Occipital lobe (tissue), 2 donors: Measurements from ENCODE around the gene GRK1. TPM values are rescaled to one million over a fixed set of nuclear protein-coding genes. Genes with fewer than 3 reads are reported as not detected.

Source experiments
- DNase-seq: peaks from one replicate; lab custom pipeline; 2025; lab: John Stamatoyannopoulos, UW
- total RNA-seq: library from RNA; depleted of rRNA; stranded (reverse); fragments of >200 nt; gene quantifications from one replicate; pipeline ENCODE4 v1.2.3, GENCODE V29; 2014

The GRK1 gene
- total RNA-seq, 1 donor from 2014 or later = not detected

DNA sequence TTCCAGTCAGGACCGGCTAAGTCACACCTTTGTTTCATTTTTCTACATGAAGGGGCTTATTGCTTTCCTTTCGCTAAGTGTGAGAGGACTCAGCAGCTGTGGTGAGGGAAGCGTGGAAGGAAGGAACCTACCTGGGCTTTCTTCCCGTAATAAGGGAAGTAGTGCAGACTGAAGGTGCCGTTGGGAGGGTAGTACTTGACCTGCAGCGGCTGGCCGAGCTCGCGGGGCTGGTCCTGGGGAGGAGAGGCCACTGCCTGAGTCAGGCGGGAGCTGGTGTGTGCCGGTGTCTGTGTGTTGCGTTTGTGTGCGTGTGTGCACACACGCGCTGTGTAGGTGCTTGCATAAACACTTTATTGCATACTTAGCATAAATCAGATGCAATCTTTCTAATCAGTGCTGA, 16.7 kb upstream of the GRK1 start:
- DNase-seq = no peak

DNA sequence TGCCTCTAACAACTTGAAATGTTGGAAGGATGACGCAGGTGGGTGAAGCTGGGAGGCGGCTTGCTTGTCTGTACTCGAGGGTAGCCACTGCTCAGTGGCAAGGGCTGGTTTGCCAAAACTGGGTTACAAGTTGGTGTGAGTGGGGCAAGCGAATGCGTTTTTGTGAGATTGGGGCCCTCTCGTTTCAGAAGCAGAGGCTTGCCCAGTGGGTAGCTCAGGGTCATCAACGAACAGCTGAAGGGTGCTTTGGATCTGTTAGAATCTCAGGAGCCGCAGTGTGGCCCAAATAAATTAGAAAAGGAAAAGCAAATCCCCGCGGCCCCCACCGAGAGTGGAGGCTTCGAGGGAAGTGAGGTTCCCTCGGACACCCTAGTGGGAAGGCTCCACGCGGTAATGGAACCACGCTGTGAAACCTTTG, 16.3 kb upstream of the GRK1 start:
- no peak for DNase-seq

DNA sequence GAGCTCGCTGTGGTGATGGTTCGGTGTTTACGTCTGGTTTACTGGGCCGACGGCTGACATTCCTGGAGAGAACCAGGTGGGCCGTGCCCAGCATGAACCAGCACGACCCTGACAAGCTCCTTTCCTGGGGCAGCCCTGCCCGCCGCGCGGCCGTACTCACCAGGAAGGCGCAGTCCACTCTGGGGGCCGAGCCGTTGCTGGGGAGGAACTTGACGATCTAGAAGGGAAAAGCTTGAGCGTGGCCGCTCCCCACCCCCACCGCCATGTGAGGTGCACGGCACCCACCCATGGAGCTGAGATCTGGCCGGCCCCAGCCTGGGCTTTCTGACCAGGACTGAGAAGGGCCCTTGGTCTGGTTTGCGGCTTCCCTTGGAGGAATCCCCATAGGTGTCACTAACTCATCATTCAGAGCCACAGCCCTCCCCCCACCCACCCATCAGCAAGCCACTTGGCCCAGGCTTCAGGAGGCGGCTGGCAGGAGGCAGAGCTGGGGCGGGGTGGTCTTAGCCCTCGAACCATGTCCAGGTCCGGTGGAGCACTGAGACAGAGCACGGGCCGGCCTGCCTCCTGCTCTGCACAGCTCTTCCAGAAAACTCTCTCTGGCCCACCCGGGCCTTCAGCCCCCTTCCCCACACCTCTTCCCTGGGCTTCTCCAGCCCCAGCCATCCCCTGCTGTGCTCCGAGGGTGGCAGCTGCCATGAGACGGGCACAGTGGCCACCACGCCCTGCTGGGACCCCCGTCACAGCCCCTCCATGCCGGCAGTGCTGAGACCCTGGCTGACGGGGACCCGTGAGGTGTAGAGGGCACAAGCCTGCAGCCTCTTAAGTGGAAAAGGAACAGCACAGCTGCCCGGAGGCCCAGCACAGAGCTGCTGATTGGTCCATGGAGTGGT, 15.3 kb upstream of the GRK1 start:
- DNase-seq = no peak

DNA sequence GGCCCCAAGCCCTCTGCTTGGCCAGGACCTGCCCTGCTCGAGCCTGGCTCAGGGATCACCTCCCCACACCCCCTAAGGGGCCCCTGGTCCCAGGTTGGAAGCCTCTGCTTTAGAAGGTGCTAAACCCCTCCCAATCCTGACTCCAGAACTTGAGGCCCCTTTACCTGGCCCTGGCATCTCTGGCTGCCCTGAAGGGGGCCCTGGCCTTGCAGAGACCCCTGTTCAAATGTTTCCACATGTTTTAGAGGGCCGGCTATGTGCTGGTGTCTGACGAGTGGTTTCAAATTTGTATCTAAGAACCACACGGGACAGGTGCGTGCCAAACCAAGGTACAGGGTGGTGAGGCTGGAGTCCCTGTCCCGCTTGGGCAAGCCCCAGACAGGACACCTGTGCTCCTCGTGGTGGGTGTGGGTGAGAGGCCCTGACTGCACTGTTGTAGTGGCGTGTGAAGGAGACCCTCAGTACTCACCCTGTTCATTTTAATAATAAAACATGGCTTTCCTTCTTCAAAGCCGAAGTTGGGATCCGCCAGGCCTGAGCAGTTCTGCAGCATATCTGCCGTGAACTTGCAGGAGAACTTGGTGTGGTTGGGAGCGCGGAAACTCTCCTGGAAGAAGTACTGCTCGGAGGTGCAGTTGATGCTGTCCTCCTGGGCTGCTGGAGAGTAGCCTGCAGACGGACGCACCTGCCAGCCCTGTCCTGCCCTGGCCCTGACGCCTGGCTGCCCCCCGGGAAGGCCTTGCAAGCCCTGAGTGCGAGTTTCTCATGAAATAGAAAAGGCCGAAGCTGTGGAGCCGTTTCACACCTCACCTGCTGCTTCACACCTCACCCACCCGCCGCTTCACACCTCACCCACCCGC, 14.4 kb upstream of the GRK1 start:
- no peak for DNase-seq

DNA sequence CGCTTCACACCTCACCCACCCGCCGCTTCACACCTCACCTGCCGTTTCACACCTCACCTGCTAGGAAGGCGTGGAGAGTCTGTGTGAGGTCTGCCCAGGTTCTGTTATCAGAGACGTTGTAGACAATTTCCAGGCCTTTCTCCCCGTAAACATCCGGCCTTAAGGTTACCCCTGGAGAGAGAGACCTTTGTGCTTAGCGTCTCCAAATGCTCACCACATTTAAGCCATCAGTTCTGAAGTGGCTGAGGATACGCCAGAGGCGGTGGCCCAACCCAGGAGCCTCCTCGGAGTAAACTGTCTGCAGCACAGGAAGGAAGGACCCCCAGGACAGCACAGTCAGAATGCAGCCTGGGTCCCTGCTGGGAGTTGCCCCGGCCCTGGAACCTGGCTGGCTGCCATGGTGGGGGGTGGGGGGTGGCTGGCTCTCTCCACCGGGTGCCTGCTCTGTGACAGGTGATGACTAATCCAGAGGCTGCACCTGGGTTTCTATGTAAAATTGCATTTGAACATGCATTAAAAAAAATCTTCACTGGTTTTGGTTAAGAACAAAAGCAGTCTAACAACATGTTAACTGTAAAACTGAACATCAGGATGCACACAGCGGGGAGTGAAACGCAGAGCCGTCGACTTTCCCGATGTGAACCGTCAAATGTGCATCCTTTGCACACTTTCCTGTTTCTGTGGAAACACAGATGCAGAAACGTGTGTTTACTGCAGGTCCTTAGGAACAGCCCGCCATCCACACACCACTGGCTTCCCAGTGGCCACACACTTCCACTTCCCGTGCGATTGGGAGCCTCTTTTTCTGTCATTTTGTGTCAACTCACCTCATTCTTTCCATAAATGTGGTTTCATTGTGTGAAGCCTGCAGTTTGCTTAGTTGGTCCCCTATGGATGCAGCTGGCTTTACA, 13.5 kb upstream of the GRK1 start:
- no peak for DNase-seq

DNA sequence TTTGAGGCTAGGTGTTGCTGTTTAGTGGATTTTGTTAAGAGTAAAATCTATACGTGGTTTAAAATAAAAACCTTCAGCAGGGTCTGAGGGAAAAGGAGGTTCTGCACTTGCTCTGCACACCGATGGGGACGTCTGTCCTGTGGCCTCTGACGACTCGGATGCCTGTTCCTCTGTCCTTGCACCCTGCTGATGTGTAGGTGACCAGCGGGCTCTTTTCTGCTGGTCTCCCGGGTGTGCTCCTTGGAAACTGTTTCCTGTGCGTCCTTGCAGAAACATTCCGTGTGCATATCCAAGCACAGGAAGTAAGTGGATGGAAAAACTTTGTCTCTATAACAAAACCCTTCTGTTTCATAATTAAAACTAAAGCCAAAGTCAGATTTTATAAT, 12.9 kb upstream of the GRK1 start:
- DNase-seq = no peak

DNA sequence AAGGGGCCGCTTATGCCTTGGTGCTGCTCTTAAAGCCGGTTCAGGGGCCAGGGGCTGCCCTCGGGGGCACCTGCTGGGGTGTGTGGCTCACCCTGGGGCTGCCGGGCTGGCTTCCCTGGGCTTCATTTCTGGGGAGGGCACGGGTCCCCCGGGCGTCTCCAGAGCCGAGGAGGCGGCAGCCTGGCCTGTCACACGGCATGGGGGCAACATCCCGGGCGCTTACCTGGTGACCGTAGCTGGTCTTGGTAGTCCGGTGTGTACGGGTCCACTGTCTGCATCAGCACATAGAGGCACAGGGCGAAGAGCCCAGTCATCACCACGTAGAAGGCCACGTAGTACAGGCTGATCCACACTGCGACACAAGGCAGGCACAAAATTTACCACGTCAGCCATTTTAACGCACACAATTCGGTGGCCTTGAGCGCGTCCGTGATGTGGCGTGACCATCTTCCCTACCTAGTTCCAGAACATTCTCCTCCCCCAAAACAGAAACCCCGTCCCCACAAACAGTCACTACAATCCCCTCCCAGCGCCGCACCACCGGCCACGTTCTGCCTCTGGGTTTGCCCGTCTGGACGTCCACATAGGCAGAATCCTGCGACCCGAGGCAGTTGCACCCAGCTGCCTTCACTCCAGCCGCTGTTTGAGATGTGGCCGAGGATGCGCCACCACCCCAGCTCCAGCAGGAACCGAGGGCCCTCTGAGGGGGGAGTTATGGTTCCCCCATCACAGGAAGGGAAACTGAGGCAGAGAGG, 12.3 kb upstream of the GRK1 start:
- DNase-seq = no peak

DNA sequence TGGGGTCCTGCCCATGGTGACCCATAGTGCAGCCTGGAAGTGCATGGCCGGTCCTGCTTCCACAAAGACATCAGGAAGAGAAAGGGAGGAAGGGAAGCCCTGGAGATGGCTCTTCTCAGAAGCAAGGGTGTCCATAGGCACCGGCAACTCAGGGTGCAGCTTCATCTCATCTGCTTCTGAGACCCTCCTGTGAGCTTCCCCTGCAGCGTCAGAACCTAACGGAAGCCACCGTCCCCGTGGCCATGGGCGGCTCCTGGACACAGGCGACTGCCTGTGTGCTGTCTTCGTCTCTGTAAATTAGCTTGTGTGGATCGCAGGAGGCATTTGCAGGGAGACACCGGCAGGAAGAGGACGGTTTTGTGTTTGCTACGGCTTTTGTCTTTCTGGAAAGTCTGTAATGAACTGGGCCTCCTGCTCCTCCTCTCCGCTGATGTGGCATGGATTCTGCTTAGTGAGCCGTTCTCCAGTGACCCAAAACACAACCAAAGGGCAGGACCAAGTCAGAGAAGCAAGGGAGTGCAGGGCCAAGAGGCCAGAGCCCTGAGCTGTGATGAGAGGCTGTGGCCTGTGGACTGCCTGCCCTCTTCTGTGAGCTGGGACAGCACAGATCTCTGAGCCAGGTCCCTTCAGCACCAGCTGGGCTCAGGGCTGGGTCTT, 11.5 kb upstream of the GRK1 start:
- no peak for DNase-seq

DNA sequence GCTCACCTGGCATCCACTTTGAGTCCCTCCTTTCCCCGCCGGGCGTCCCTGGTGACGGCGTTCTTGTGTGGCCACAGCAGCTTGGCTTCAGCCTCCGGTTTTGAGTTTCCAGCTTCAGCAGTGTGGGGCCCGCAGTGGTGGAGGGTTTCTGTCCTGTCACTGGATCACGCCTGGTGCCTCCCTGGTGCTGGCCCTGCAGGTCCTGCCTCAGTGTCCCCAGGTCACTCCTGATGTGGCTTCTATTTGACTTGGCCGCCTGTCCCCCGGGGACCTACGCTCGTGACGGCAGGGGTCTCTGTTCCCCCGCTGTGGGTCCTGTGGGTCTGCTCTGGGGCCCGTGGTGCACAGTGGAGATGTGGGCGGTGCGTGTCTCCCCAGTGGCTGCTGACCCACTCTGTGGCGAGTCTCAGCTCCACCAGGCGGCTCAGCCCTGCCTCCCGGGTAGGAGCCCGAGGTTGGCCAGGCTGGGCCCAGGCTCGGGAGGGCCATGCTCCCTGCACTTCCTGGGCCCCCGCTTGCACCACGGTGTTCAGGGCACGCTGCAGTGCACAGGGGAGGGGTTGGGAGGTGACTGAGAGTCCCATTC, 10.9 kb upstream of the GRK1 start:
- no peak for DNase-seq

DNA sequence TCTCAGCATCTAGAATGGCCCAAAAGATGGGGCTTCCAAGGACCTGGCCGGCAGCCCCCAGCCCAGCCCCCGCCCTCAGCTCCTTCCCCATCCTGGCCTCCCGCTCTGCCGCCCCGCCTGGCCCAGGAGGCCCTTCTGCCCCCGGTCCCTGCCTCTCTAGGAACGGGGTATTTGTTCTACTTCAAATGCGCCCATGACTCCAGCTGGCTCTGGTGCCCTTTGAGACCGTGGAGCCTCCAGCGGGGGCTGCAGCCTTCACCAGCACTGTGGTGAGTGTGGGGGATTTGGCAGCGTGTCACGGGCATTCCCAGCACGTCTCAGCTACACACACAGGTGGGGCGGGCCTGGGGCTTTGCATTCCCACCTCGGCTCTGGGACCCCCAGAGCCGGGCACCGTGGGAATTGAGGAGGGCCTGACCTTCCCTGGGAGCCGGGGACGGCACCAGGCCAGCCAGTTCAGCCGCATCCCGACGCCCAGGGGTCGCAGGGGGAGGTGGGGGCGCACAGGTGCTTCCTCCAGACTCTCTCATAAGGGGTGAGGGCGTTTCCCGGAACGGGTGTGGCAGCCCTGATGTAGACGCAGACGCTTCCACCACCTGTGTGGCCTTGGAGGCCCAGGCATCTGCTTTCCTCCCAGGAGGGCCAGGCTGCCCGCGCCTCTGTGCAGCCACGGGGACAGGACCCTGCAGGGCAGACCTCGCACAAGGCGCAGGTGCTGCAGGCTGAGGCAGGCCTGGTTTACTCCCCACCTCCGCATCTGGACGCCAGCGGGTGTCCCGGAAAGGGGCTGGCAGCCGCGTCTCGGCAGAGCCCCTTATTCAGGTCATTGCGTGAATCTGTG, 10.0 kb upstream of the GRK1 start:
- no peak for DNase-seq

DNA sequence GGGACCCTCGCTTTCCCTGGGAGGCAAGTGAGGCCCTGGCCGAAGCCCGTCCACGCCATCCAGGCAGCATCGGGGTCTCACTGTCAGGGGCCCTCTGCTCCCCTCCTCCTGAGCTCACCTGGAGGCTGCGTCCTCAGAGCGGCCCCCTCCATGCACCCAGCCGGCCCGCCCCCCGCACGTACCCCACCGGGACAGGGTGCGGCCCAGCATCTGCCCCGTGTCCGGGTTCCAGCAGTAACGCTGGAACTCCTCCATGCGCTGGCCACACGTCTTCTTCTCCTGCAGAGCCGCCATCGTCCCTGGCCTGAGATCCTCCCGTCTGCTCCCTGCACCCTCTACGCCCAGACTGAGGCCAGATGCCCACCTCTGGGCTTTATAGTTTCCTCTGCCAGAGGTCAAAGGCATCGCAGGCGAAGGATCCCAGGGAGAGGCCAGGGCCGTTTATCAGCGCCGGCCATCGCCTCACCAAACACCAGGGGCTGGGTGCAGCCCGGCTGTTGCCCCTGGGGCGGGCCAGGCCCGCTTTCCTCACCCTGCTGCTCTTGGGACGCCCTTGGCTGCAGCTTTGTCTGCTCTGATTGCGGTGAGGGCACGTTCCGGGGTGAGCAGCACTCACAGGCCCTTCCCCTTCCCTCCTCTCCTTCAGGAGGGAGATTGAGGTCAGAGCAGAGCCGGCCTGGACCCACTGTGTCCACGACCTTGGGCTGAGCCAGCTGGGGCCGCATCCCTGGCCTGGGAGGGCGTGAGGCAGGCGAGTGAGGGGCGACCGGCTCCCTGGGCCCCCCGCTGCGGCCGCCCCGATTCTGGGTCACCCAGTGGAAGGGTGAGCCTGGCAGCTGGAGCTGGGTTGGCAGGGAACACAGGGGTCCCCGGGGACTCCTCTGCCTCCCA, 8.9 kb upstream of the GRK1 start, which contains the start of gene ATP4B:
TSS of gene ATP4B (minus strand) at position 348 of the 891 bp plus-strand sequence. CDS start at position 294, 54 bp downstream.
- no peak for DNase-seq

DNA sequence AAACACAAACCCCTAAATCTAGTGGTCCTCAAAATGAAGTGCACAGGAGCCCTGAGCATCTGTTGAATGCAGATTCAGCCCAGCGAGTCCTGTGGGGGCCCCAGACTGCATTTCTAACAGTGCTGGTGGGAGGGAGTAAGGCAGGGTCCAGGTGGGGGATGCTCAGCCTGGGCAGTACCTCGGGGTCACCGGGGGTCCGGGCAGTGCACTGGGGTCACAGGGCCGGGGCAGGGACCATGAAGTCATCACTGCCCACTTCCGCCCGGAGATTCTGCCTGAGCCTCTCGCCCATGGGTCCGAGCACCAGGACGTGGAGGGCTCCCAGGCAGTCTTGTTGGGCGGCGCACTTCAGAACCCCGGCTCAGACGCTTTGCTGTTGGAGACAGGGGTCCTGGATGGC, 8.2 kb upstream of the GRK1 start:
- DNase-seq = no peak

DNA sequence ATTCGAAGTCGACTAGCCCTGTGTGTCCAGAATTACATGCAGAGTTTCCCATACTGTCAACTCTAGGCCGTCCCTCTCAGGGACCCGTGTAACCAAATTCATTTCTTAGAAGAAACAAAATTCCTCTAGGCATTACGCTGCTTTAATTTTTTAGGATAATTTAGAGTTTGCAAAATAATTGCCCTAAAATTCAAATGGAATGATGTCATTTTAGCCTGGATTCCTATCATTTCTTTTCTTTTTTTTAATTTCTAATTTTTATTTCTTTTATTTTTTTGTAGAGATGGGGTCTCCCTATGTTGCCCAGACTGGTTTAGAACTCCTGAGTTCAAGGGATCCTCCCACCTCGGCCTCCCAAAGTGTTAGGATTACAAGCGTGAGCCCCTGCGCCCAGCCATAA, 7.7 kb upstream of the GRK1 start:
- DNase-seq = no peak

DNA sequence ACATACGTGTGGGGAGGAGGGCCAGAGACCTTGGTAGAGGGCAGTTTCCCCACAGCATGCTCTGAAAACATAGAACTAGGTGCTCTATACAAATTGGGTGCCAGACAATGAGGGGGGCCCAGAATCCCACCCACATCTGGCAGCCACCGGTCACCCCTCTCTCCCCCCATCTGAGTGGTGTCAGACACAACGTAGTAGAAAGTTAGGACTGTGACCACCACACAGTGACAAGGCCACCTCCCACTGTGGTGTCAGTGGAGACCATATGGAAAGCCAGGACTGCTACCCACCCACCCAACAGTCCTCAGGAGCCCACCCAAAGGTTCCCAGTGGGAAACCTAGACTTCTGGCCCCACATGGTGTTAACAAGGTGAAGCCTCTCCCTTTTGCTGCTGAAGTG, 7.0 kb upstream of the GRK1 start:
- no peak for DNase-seq

DNA sequence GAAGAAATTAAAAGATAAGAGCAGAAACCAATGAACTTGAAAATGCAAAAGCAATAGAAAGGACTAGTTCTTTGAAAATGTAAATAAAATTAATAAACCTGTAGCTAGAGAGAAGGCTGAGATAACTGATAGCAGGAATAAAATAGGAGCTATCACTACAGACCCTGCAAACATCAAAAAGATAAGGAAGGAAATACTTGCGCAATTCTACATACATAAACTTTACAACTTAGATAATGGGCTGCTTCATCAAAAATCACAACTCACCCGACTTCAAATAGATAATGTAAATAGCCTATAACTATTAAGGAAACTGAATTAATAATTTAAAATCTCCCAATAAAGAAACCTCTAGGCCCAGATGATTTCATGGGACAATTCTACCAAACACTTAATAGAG, 5.5 kb upstream of the GRK1 start:
- no peak for DNase-seq

DNA sequence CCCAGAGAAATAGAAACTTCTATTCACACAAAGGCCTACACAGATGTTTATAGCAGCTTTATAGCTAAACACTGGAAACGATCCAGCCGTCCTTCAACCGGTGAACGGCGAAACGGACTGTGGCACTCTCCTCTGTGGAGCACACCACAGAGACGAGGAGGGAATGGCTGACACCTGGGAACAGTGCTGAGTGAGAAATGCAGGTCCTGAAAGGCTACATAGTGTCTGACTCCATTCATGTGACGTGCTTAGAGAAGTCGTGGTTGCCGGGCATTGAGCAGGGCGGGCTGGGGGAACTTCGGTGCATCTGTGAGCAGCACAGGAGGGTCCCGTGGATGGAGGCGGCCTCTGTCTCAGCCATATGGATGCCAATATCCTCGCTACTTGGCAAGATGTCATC, 3.1 kb upstream of the GRK1 start:
- no peak for DNase-seq

DNA sequence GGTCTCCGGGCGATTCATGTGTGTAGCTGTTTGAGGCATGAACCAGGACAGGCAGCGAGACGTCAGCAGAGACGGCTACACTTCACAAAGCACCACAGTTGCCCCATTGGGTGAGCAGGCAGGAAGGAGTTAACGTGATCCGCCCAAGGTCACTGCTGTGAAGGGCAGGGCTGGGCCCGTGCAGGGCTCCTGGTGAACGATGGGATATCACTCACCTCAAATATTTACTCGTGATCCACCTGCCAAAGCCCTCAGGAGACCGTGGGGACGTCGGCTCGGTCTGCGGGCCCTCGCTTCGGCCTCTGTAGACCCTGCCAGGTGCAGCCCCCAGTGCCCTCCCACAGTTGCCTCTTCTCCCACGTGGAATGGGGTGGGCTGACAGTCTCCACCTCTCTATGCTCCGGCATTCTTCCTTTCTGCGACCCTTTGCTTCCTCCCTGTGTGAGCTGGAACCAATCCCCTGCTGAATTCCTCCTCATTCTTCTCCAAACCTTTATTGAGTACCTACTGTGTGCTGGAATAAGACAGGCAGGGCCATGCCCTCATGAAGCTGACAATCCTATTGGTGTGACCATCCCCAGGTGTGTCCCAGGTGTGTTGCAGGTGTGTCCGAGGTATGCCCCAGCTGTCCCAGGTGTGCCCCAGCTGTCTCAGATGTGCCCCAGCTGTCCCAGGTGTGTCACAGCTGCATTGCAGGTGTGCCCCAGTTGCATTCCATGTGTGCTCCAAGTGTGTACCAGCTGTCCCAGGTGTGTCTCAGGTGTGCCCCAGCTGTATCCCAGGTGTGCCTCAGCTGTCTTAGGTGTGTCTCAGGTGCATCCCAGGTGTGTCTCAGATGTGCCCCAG, 2.0 kb upstream of the GRK1 start:
- DNase-seq = no peak
